H54 (cell line): ENCODE measurements around the gene KIZ.

ENCODE experiments used
- DNase-seq: peaks from one replicate; pipeline ENCODE4 v3.0.0; 2011; ENCODE audit warnings: low spot score, mixed read lengths; ENCODE audit not compliant: insufficient read length
- FAIRE-seq: peaks from 3 replicates; lab custom pipeline; 2011; peaks lifted over from hg19 to GRCh38; lab: Jason Lieb, UNC
- POLR2A ChIP-seq: IDR thresholded peaks from 2 replicates; pipeline ENCODE4 v1.6.1; 2011; ENCODE audit warnings: low read depth, mild to moderate bottlenecking, low read length

Gene KIZ

GRCh38 chr20:21101453-21101931, 24.4 kb upstream of the KIZ start:
- no peak for TF ChIP-seq POLR2A
- no peak for FAIRE-seq
- no peak for DNase-seq

- no peak for TF ChIP-seq POLR2A
- no peak for DNase-seq
- no peak for FAIRE-seq
Observed at GRCh38 chr20:21101932-21102575, 23.8 kb upstream of the KIZ start.

DNA sequence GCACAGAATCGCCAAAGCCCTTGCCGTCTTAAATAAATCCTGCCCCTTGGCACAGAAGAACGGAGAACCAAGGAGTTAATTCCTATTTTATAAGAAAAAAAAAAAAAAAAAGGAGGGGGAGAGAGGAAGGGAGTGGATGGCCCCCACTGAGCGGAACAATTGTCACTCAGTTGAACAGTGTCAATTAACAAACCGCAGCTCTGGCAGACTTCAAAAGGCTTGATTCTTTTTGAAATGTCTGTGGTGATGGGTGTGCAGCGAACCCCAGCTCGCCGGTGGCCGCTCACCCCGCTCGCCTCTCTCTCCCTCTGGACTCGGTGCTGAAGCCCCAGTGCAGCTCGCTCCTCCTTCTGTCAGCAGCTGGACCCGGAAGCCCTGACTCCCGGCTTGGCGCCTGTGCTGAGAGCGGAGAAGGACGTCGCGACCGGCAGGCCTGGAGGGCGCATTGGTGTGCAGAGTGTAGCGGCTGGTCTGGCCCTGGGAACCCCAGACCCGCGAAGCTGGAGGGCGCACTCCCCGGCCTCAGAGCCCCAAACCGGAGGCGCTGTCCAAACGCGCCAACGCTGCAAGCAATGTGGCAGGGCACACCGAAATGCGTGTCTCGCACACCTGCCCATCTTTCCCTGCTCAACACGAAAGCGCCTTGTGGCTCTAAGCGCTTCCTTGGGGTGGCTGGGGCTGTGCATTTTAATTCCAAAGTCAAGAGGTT, 23.1 kb upstream of the KIZ start:
- DNase-seq, result no peak
- no peak for FAIRE-seq
- no peak for TF ChIP-seq POLR2A

- no peak for DNase-seq
- no peak for TF ChIP-seq POLR2A
- no peak for FAIRE-seq
Observed at GRCh38 chr20:21103582-21104465, 22.1 kb upstream of the KIZ start.

GRCh38 chr20:21104466-21104761, 21.5 kb upstream of the KIZ start:
- TF ChIP-seq POLR2A, result no peak
- no peak for DNase-seq

GRCh38 chr20:21104921-21105320, 21.0 kb upstream of the KIZ start:
- FAIRE-seq, result no peak
- no peak for DNase-seq
- TF ChIP-seq POLR2A, result no peak

More at GRCh38 chr20:21104466-21104761, 21.5 kb upstream of the KIZ start:
- FAIRE-seq, result no peak

DNA sequence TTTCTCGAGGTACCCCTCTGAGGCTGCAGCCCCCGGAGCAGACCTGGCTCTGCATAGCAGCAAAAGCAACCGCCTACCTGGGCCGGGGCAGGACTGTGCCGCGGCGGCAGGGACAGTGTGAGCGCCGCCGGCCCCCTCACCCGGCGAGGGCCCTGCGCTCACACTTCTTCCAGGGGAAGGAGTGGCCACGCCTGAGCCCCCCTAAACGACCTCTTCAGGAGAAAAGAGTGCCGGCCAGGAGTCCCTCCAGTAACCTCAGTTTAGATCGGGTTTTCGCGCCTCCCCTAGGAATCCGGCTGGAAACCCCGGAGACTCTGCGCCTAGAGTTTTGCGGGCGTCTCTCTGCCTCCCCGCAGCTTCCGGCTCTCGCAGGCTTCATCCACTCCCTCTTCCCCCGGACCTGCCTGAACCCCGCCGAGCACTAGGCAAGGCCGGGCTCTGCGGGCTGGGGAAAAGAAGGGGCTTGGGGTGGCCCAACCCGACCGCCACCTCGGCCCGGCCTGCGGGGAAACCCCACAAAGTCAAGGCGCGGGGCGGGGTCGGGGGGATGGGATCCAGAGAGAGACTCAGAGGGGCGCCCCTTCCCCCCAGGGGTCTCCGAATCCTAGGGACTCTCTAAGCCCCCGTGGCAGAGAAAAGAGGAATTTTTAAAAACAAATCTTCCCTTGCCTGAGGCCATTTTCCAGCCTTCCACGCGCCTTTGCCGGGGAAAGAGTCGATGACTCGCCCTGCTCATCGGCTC, 20.3 kb upstream of the KIZ start:
- no peak for TF ChIP-seq POLR2A
- no peak for DNase-seq
- FAIRE-seq, result no peak

DNA sequence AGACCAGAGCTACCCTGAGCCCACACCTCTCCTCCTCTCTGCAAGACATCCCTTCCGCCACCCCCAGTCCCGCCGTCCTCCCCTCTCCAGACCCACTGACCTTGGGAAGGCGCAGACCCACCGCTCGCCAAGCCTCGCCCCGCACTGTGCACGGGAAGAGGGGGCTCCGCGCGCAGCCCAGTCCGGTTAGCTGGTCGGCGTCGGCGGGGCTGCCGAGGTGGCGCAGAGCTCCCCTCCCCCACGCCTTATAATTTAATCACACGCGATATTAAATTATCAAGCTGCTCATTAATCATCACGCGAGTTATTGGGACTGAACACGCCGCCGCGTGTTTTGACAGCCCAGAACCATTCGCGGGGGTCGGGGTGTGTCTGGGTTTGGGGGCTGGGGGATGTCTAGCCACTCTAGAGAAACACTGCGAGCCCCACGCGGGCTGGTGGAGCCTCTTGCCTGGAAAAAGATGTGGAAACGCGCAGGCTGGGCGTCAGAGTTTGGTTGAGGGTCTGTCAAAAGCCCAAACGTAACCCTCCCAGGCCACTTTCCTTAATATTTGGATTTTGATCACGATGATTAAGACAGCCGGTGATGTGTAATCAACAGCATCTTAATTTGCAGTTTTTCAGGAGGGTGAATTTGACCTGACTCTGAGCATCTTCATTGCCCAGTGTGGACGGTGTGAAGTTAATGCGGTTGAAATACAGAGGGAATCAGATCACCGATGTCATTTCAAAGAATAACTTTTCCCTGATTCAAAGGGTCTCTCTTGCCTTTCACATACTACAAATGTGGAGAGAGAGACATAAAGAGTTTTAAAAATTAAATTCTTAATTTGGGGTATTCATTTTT, 19.5 kb upstream of the KIZ start, which contains the start of gene LINC00237:
Gene LINC00237 (minus strand): TSS at position 188 of the 847 bp plus-strand sequence.
- FAIRE-seq, result no peak
- TF ChIP-seq POLR2A, result no peak
- DNase-seq, result no peak

DNA sequence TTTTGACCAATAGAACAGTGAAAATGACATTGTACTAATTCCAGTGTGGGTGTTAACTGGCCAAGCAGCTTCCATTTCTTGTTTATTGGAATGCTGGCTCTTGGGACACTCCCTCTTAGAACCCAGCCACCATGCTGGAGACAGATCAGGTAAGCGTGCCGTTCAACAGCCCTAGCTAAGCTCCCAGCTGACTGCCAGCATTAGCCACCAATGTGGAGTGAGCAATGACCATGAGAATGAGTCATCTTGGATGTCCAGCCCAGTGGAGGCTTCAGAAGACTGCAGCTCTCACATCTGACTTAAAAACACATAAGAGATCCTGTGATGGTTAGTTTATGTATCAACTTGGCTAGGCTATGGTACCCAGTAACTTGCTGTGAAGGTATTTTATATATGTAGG, 16.7 kb upstream of the KIZ start:
- TF ChIP-seq POLR2A, result no peak
- DNase-seq (no peak), FAIRE-seq (no peak)

DNA sequence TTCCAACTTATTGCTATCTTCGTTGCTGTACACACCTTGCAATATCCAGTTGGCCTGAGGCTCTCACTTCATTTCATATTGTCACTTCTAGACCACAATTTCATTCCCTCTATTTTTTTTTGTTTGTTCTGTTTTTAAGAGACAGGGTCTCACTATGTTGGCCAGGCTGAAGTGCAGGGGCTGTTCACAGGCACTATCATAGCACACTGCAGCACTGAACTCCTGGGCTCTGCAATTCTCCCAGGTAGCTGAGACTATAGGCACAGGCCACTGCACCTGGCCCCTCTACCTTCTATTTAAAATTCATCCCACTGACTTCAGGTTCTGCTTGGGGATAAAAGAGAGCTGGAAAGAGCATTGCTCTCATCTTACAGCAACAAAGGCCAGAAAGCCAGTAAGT, 15.1 kb upstream of the KIZ start:
- no peak for TF ChIP-seq POLR2A
- FAIRE-seq, result no peak

DNA sequence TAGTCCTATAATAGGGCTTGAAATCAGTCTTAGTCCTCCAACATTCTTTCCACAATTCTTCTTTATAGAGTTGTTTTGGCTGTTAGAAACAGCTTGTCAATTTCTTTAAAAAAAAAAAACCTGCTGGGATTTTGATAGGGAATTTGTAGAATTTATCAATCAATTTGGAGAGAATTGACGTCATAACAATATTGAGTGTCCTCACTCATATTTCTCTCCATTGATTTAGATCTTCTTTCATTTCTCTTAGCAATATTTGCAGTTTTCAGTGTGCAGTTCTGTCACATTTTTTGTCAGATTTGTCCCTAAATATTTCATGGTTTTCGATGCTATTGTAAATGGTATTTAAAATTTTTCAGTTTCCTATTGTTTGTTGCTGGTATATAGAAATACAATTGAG, 14.5 kb upstream of the KIZ start:
- no peak for DNase-seq
- TF ChIP-seq POLR2A, result no peak
- FAIRE-seq, result no peak

More for the DNA sequence above, 15.1 kb upstream of the KIZ start:
- no peak for DNase-seq

DNA sequence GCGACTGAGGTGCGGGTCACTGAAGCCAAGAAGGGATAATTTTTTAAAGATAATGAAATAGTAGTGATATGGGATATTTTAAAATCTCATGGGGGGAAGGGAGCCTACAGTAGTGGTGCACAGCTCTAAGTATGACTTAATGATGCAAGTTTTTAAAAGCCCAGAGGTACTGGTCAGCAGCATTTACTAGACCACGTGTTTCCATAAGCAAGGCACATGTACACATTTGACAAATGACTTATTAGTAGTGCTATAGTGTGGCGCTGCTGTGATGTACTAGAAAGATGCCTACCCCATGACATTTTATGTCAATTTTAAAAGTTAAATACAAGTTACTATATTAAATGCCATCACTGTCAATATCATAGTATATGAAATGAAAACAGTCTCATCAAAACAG, 12.2 kb upstream of the KIZ start:
- DNase-seq (no peak), FAIRE-seq (no peak)
- no peak for TF ChIP-seq POLR2A
